ENCODE data around the gene CACNG5.

The CACNG5 gene

GRCh38 chr17:66810951-66811682 lies 23.8 kb upstream of the CACNG5 start:
- Mint-ChIP-seq H3K4me1 (ENCODE audit: low read depth) (peaks cover 18% of the 10 kb centered on the region), H3K36me3 (peaks cover 4% of the 10 kb centered on the region), H3K9me3 (ENCODE audit: low read depth) (no peaks in the 10 kb centered on the region), H3K27ac (no peak overlapping the region), H3K4me3 (no peak overlapping the region), H3K27me3 (no peaks in the 10 kb centered on the region)

GRCh38 chr17:66811683-66812054 lies 23.2 kb upstream of the CACNG5 start:
- no peak overlapping the region for H3K27ac Mint-ChIP-seq
- H3K4me1 Mint-ChIP-seq (ENCODE audit: low read depth) = peaks cover 15% of the 10 kb centered on the region
- H3K9me3 Mint-ChIP-seq (ENCODE audit: low read depth) = no peaks in the 10 kb centered on the region
- H3K4me3 Mint-ChIP-seq = no peak overlapping the region
- no peaks in the 10 kb centered on the region for H3K27me3 Mint-ChIP-seq
- peaks cover 4% of the 10 kb centered on the region for H3K36me3 Mint-ChIP-seq

- Mint-ChIP-seq H3K9me3 (ENCODE audit: low read depth) (no peaks in the 10 kb centered on the region), H3K27ac (no peak overlapping the region), H3K4me1 (ENCODE audit: low read depth) (peaks cover 8% of the 10 kb centered on the region), H3K36me3 (peaks cover 4% of the 10 kb centered on the region), H3K27me3 (peaks cover 4% of the 10 kb centered on the region), H3K4me3 (no peak overlapping the region)
These were observed 22.3 kb upstream of the CACNG5 start for GRCh38 chr17:66812571-66812970.

GRCh38 chr17:66813296-66813695 lies 21.6 kb upstream of the CACNG5 start:
- no peaks in the 10 kb centered on the region for H3K9me3 Mint-ChIP-seq (ENCODE audit: low read depth)
- peaks cover 1% of the 10 kb centered on the region for H3K4me1 Mint-ChIP-seq (ENCODE audit: low read depth)
- no peak overlapping the region for H3K4me3 Mint-ChIP-seq
- H3K36me3 Mint-ChIP-seq = peaks cover 6% of the 10 kb centered on the region
- no peak overlapping the region for H3K27ac Mint-ChIP-seq
- H3K27me3 Mint-ChIP-seq = peaks cover 4% of the 10 kb centered on the region

GRCh38 chr17:66814026-66814425 lies 20.9 kb upstream of the CACNG5 start:
- Mint-ChIP-seq H3K4me3 (no peak overlapping the region), H3K36me3 (peaks cover 10% of the 10 kb centered on the region), H3K4me1 (ENCODE audit: low read depth) (no peaks in the 10 kb centered on the region), H3K27ac (no peak overlapping the region), H3K27me3 (peaks cover 4% of the 10 kb centered on the region), H3K9me3 (ENCODE audit: low read depth) (peaks cover 1% of the 10 kb centered on the region)

GRCh38 chr17:66814570-66814969 lies 20.3 kb upstream of the CACNG5 start:
- H3K9me3 Mint-ChIP-seq (ENCODE audit: low read depth) = peaks cover 5% of the 10 kb centered on the region
- no peak overlapping the region for H3K4me3 Mint-ChIP-seq
- H3K36me3 Mint-ChIP-seq = peaks cover 10% of the 10 kb centered on the region
- no peak overlapping the region for H3K27ac Mint-ChIP-seq
- no peaks in the 10 kb centered on the region for H3K4me1 Mint-ChIP-seq (ENCODE audit: low read depth)
- peaks cover 4% of the 10 kb centered on the region for H3K27me3 Mint-ChIP-seq

- Mint-ChIP-seq H3K4me1 (ENCODE audit: low read depth) (no peaks in the 10 kb centered on the region), H3K4me3 (no peak overlapping the region), H3K36me3 (peaks cover 8% of the 10 kb centered on the region), H3K9me3 (ENCODE audit: low read depth) (peaks cover 5% of the 10 kb centered on the region), H3K27ac (no peak overlapping the region), H3K27me3 (peaks cover 4% of the 10 kb centered on the region)
These were observed 17.2 kb upstream of the CACNG5 start for GRCh38 chr17:66817750-66818149.

GRCh38 chr17:66819466-66819865 lies 15.5 kb upstream of the CACNG5 start:
- Mint-ChIP-seq H3K36me3 (peaks cover 8% of the 10 kb centered on the region), H3K4me1 (ENCODE audit: low read depth) (no peaks in the 10 kb centered on the region), H3K27me3 (peaks cover 5% of the 10 kb centered on the region), H3K4me3 (no peak overlapping the region), H3K9me3 (ENCODE audit: low read depth) (peaks cover 5% of the 10 kb centered on the region), H3K27ac (no peak overlapping the region)

- peaks cover 9% of the 10 kb centered on the region for H3K27me3 Mint-ChIP-seq
- H3K4me1 Mint-ChIP-seq (ENCODE audit: low read depth) = no peaks in the 10 kb centered on the region
- peaks cover 8% of the 10 kb centered on the region for H3K36me3 Mint-ChIP-seq
- peaks cover 5% of the 10 kb centered on the region for H3K9me3 Mint-ChIP-seq (ENCODE audit: low read depth)
- no peak overlapping the region for H3K4me3 Mint-ChIP-seq
- no peak overlapping the region for H3K27ac Mint-ChIP-seq
These were observed 12.9 kb upstream of the CACNG5 start for GRCh38 chr17:66822009-66822408.

GRCh38 chr17:66826856-66827255 lies 8.1 kb upstream of the CACNG5 start:
- Mint-ChIP-seq H3K4me1 (ENCODE audit: low read depth) (no peaks in the 10 kb centered on the region), H3K9me3 (ENCODE audit: low read depth) (no peaks in the 10 kb centered on the region), H3K27ac (no peak overlapping the region), H3K36me3 (no peaks in the 10 kb centered on the region), H3K4me3 (no peak overlapping the region), H3K27me3 (peaks cover 36% of the 10 kb centered on the region)

- Mint-ChIP-seq H3K4me1 (ENCODE audit: low read depth) (no peaks in the 10 kb centered on the region), H3K27me3 (peaks cover 52% of the 10 kb centered on the region), H3K4me3 (no peak overlapping the region), H3K9me3 (ENCODE audit: low read depth) (no peaks in the 10 kb centered on the region), H3K36me3 (no peaks in the 10 kb centered on the region), H3K27ac (no peak overlapping the region)
These were observed 5.5 kb upstream of the CACNG5 start for GRCh38 chr17:66829386-66829864.

GRCh38 chr17:66829883-66830282 lies 5.0 kb upstream of the CACNG5 start:
- no peaks in the 10 kb centered on the region for H3K4me1 Mint-ChIP-seq (ENCODE audit: low read depth)
- H3K36me3 Mint-ChIP-seq = no peaks in the 10 kb centered on the region
- peaks cover 50% of the 10 kb centered on the region for H3K27me3 Mint-ChIP-seq
- H3K9me3 Mint-ChIP-seq (ENCODE audit: low read depth) = no peaks in the 10 kb centered on the region
- H3K4me3 Mint-ChIP-seq = no peak overlapping the region
- H3K27ac Mint-ChIP-seq = no peak overlapping the region

- Mint-ChIP-seq H3K27me3 (peaks cover 50% of the 10 kb centered on the region), H3K9me3 (ENCODE audit: low read depth) (no peaks in the 10 kb centered on the region), H3K4me1 (ENCODE audit: low read depth) (no peaks in the 10 kb centered on the region)
These were observed 4.5 kb upstream of the CACNG5 start for GRCh38 chr17:66830451-66830850.

GRCh38 chr17:66831383-66832210 lies 3.3 kb upstream of the CACNG5 start:
- Mint-ChIP-seq H3K27me3 (peaks cover 57% of the 10 kb centered on the region), H3K36me3 (no peaks in the 10 kb centered on the region), H3K27ac (no peak overlapping the region), H3K4me1 (ENCODE audit: low read depth) (no peaks in the 10 kb centered on the region), H3K4me3 (no peak overlapping the region), H3K9me3 (ENCODE audit: low read depth) (no peaks in the 10 kb centered on the region)

More at GRCh38 chr17:66830451-66830850, 4.5 kb upstream of the CACNG5 start:
- no peak overlapping the region for H3K27ac Mint-ChIP-seq
- no peak overlapping the region for H3K4me3 Mint-ChIP-seq
- H3K36me3 Mint-ChIP-seq = no peaks in the 10 kb centered on the region

GRCh38 chr17:66833201-66833600 lies 1.7 kb upstream of the CACNG5 start:
- Mint-ChIP-seq H3K4me1 (ENCODE audit: low read depth) (no peaks in the 10 kb centered on the region), H3K9me3 (ENCODE audit: low read depth) (no peaks in the 10 kb centered on the region), H3K27ac (no peak overlapping the region), H3K4me3 (no peak overlapping the region), H3K36me3 (no peaks in the 10 kb centered on the region), H3K27me3 (peaks cover 58% of the 10 kb centered on the region)
